Liver (tissue), 9 donors: ENCODE measurements around the gene AKNAD1. TPM values are rescaled to one million over a fixed set of nuclear protein-coding genes. Genes with fewer than 3 reads are reported as not detected.

Experiments
- DNase-seq: peaks from one replicate; pipeline ENCODE4 v3.0.0-alpha.2; 2017; ENCODE audit warnings: low spot score
- H3K27ac ChIP-seq, 2 donors: one replicate each; pipeline ENCODE4 v1.7.0; 2013; ENCODE audit warnings: inconsistent platforms in 2 of 2, low read length in 2 of 2, control low read depth in 1 of 2, low read depth in 1 of 2, mild to moderate bottlenecking in 1 of 2
- H3K27me3 ChIP-seq, 4 donors: one replicate each; pipeline versions ENCODE4 v1.6.1 to v1.7.0; 2013; ENCODE audit warnings: low read length in 3 of 4, inconsistent platforms in 1 of 4, mild to moderate bottlenecking in 1 of 4, moderate library complexity in 1 of 4; ENCODE audit not compliant: control insufficient read depth in 4 of 4, insufficient read depth in 4 of 4
- H3K36me3 ChIP-seq, 4 donors: one replicate each; pipeline versions ENCODE4 v1.6.1 to v1.7.0; 2013; ENCODE audit warnings: low read length in 3 of 4, mild to moderate bottlenecking in 3 of 4, low read depth in 1 of 4, moderate library complexity in 1 of 4; ENCODE audit not compliant: control insufficient read depth in 4 of 4, insufficient read depth in 3 of 4
- H3K4me1 ChIP-seq, 4 donors: one replicate each; pipeline versions ENCODE4 v1.6.1 to v1.7.0; 2013; ENCODE audit warnings: low read length in 3 of 4, mild to moderate bottlenecking in 3 of 4, moderate library complexity in 1 of 4; ENCODE audit not compliant: control insufficient read depth in 4 of 4, insufficient read depth in 4 of 4
- H3K4me3 ChIP-seq, 3 donors: one replicate each; pipeline versions ENCODE4 v1.6.1 to v1.7.0; 2013; ENCODE audit warnings: low read length in 3 of 3, control low read depth in 1 of 3, low read depth in 1 of 3, mild to moderate bottlenecking in 1 of 3
- H3K9ac ChIP-seq, 2 donors: one replicate each; pipeline ENCODE4 v1.7.0; 2013; ENCODE audit warnings: low read length in 2 of 2, mild to moderate bottlenecking in 2 of 2, moderate library complexity in 2 of 2, control low read depth in 1 of 2, low read depth in 1 of 2
- H3K9me3 ChIP-seq, 4 donors: one replicate each; pipeline versions ENCODE4 v1.6.1 to v1.7.0; 2013; ENCODE audit warnings: low read length in 3 of 4; ENCODE audit not compliant: control insufficient read depth in 4 of 4
- EGR1 ChIP-seq, 2 donors: IDR thresholded peaks; 2 replicates each; pipeline ENCODE4 v1.6.1; 2016 to 2018; ENCODE audit warnings: antibody characterized with exemption in 2 of 2, low read depth in 2 of 2
- FOXA1 ChIP-seq: IDR thresholded peaks from 2 replicates; pipeline ENCODE4 v1.6.1; 2016; ENCODE audit warnings: antibody characterized with exemption
- FOXA2 ChIP-seq: IDR thresholded peaks from 2 replicates; pipeline ENCODE4 v1.6.1; 2016; ENCODE audit warnings: antibody characterized with exemption
- GABPA ChIP-seq, 2 donors: IDR thresholded peaks in 1 of 2; conservative IDR thresholded peaks in 1 of 2; 2 replicates each; pipeline ENCODE4 v1.6.1; 2016; ENCODE audit warnings: antibody characterized with exemption in 2 of 2, mild to moderate bottlenecking in 1 of 2, moderate library complexity in 1 of 2
- HNF4A ChIP-seq, 2 donors: conservative IDR thresholded peaks; 2 replicates each; pipeline ENCODE4 v1.6.1; 2016; ENCODE audit warnings: antibody characterized with exemption in 2 of 2, mild to moderate bottlenecking in 2 of 2
- JUND ChIP-seq, 2 donors: IDR thresholded peaks; 2 replicates each; pipeline ENCODE4 v1.6.1; 2016; ENCODE audit warnings: antibody characterized with exemption in 2 of 2
- NR2F2 ChIP-seq: IDR thresholded peaks from 2 replicates; pipeline ENCODE4 v1.6.1; 2016; ENCODE audit warnings: antibody characterized with exemption
- RXRA ChIP-seq, 2 donors: IDR thresholded peaks; 2 replicates each; pipeline ENCODE4 v1.6.1; 2017 to 2018; ENCODE audit warnings: antibody characterized with exemption in 2 of 2, mild to moderate bottlenecking in 1 of 2
- WGBS: extraction: QIAGEN DNeasy Blood & Tissue Kit; methylation state at CpG from one replicate; pipeline ENCODE4 v1.1.7; 2013; 5-methylcytosine and 5-hydroxymethylcytosine counted together
- polyA plus RNA-seq, 2 donors: library from polyadenylated mRNA; stranded (reverse) in 1 of 2; unstranded in 1 of 2; fragments of 200-250 nt in 1 of 2; fragments of >200 nt in 1 of 2; fragmentation: Nextera tagmentation in 1 of 2; extraction: Ambion mirVana in 1 of 2; gene quantifications; one replicate each; pipeline versions ENCODE4 v1.2.1 to v1.2.3, GENCODE V29; 2013 to 2015
- total RNA-seq, 2 donors: library from RNA; depleted of rRNA; stranded (reverse); fragments of >200 nt; gene quantifications; one replicate each; pipeline ENCODE4 v1.2.3, GENCODE V29; 2014
- TF ChIP-seq, protein P1 (sequence below): fragments of 150-350 bp; IDR thresholded peaks from 2 replicates; pipeline ENCODE4 v1.5.1; 2017; ENCODE audit warnings: improper control_type of control experiment, low read depth, low read length; ENCODE audit not compliant: missing input control
- TF ChIP-seq, protein P2 (sequence below): IDR thresholded peaks from 2 replicates; pipeline ENCODE4 v1.6.1; 2016; ENCODE audit warnings: antibody characterized with exemption
- TF ChIP-seq, protein P3 (sequence below): IDR thresholded peaks from 2 replicates; pipeline ENCODE4 v1.6.1; 2016; ENCODE audit warnings: antibody characterized with exemption
- TF ChIP-seq, protein P4 (sequence below): IDR thresholded peaks from 2 replicates; pipeline ENCODE4 v1.6.1; 2016; ENCODE audit warnings: antibody characterized with exemption, mild to moderate bottlenecking
- TF ChIP-seq, protein P5 (sequence below): IDR thresholded peaks from 2 replicates; pipeline ENCODE4 v1.6.1; 2016; ENCODE audit warnings: antibody characterized with exemption
- donor health status: healthy.
- donor health status: healthy.
- donor health status: healthy.
- donor health status: healthy.
- donor health status: healthy.

Gene AKNAD1
- total and polyA plus RNA-seq, 4 donors, result not detected

DNA sequence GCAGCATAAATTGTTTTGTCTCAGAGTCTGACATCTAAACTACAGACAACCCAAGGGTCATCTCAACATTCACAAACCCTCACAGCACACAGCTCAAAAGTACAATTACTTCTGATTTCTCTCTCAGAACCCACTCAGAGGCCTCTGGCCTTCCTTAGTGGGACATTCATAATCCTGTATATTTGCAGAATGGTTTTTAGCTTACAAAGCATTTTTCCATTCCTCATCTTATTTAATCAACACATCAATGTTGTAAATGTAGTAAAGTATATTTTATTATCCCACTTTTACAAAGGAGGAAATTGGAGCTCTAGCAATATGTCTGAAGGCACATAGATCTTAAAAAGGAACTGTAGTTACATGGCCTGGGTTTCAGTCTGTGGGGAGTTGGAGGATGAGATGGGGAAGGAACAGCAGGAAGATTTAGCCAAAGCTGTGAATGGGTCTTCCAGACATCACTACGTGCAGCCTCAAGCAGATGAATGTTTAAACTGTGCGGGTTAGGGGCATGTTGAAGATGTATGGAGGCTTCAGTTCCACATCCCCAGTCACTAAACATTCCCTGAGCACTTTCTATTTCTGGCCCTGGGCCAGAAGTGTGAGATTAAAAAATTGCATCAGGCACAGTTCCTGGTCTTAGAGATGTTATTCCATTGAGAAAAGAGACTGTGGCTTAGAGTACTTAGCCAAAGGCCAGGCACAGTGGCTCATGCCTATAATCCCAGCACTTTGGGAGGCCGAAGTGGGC lies 13.3 kb downstream of the AKNAD1 start:
- no peaks in the 10 kb centered on the region for H3K27me3 ChIP-seq
- H3K9me3 ChIP-seq, result no peaks in the 10 kb centered on the region
- no peaks in the 10 kb centered on the region for H3K4me1 ChIP-seq
- no peak overlapping the region for H3K27ac ChIP-seq
- TF ChIP-seq, protein P1, sequence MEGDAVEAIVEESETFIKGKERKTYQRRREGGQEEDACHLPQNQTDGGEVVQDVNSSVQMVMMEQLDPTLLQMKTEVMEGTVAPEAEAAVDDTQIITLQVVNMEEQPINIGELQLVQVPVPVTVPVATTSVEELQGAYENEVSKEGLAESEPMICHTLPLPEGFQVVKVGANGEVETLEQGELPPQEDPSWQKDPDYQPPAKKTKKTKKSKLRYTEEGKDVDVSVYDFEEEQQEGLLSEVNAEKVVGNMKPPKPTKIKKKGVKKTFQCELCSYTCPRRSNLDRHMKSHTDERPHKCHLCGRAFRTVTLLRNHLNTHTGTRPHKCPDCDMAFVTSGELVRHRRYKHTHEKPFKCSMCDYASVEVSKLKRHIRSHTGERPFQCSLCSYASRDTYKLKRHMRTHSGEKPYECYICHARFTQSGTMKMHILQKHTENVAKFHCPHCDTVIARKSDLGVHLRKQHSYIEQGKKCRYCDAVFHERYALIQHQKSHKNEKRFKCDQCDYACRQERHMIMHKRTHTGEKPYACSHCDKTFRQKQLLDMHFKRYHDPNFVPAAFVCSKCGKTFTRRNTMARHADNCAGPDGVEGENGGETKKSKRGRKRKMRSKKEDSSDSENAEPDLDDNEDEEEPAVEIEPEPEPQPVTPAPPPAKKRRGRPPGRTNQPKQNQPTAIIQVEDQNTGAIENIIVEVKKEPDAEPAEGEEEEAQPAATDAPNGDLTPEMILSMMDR, result no peak
- TF ChIP-seq FOXA2, result no peak
- TF ChIP-seq, protein P2, sequence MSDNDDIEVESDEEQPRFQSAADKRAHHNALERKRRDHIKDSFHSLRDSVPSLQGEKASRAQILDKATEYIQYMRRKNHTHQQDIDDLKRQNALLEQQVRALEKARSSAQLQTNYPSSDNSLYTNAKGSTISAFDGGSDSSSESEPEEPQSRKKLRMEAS, result no peak
- no peak for TF ChIP-seq RXRA (IDR thresholded peaks at IDR 0.05)
- TF ChIP-seq NR2F2, result no peak
- TF ChIP-seq GABPA (IDR thresholded peaks at IDR 0.05 in 1 of 2, conservative IDR thresholded peaks at IDR 0.05 in 1 of 2), result no peak
- TF ChIP-seq, protein P3, sequence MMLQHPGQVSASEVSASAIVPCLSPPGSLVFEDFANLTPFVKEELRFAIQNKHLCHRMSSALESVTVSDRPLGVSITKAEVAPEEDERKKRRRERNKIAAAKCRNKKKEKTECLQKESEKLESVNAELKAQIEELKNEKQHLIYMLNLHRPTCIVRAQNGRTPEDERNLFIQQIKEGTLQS, result no peak
- TF ChIP-seq EGR1 (IDR thresholded peaks at IDR 0.05; ENCODE audit: low read depth in 2 of 2), result no peak
- no peak for TF ChIP-seq FOXA1
- TF ChIP-seq, protein P4, sequence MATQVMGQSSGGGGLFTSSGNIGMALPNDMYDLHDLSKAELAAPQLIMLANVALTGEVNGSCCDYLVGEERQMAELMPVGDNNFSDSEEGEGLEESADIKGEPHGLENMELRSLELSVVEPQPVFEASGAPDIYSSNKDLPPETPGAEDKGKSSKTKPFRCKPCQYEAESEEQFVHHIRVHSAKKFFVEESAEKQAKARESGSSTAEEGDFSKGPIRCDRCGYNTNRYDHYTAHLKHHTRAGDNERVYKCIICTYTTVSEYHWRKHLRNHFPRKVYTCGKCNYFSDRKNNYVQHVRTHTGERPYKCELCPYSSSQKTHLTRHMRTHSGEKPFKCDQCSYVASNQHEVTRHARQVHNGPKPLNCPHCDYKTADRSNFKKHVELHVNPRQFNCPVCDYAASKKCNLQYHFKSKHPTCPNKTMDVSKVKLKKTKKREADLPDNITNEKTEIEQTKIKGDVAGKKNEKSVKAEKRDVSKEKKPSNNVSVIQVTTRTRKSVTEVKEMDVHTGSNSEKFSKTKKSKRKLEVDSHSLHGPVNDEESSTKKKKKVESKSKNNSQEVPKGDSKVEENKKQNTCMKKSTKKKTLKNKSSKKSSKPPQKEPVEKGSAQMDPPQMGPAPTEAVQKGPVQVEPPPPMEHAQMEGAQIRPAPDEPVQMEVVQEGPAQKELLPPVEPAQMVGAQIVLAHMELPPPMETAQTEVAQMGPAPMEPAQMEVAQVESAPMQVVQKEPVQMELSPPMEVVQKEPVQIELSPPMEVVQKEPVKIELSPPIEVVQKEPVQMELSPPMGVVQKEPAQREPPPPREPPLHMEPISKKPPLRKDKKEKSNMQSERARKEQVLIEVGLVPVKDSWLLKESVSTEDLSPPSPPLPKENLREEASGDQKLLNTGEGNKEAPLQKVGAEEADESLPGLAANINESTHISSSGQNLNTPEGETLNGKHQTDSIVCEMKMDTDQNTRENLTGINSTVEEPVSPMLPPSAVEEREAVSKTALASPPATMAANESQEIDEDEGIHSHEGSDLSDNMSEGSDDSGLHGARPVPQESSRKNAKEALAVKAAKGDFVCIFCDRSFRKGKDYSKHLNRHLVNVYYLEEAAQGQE, result no peak
- no peak for TF ChIP-seq JUND (IDR thresholded peaks at IDR 0.05)
- TF ChIP-seq, protein P5, sequence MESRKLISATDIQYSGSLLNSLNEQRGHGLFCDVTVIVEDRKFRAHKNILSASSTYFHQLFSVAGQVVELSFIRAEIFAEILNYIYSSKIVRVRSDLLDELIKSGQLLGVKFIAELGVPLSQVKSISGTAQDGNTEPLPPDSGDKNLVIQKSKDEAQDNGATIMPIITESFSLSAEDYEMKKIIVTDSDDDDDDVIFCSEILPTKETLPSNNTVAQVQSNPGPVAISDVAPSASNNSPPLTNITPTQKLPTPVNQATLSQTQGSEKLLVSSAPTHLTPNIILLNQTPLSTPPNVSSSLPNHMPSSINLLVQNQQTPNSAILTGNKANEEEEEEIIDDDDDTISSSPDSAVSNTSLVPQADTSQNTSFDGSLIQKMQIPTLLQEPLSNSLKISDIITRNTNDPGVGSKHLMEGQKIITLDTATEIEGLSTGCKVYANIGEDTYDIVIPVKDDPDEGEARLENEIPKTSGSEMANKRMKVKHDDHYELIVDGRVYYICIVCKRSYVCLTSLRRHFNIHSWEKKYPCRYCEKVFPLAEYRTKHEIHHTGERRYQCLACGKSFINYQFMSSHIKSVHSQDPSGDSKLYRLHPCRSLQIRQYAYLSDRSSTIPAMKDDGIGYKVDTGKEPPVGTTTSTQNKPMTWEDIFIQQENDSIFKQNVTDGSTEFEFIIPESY, result no peak
- no peak for TF ChIP-seq HNF4A (conservative IDR thresholded peaks at IDR 0.05)
- DNase-seq, result no peak
- H3K9ac ChIP-seq, result no peak overlapping the region
- no peaks in the 10 kb centered on the region for H3K36me3 ChIP-seq
- no peak overlapping the region for H3K4me3 ChIP-seq
- WGBS, result 92% methylated on average over 3 of the region's 3 CpGs
